GM23338 (cell line): ENCODE data around the gene GCFC2. TPM values are rescaled to one million over a fixed set of nuclear protein-coding genes. Genes with fewer than 3 reads are reported as not detected.

Experiments
- ATAC-seq: fragments of 200-7000 bp; cut with Tn5 transposase; 3 replicates; pipeline ENCODE4 v1.9.1; 2020
- DNase-seq: peaks from one replicate; pipeline ENCODE4 v3.0.0-alpha.2; 2015; ENCODE audit warnings: low spot score
- H2AFZ ChIP-seq: fragments of 200-600 bp; sonication (generic); 2 replicates; pipeline ENCODE4 v1.8.0; 2016; ENCODE audit warnings: antibody characterized with exemption, mild to moderate bottlenecking, moderate library complexity
- H3F3A ChIP-seq: fragments of 200-600 bp; sonication (generic); replicated peaks from 2 replicates; pipeline ENCODE4 v1.8.0; 2017; ENCODE audit warnings: antibody characterized with exemption, mixed run types, low read depth
- H3K27ac ChIP-seq: fragments of 200-600 bp; sonication (generic); 2 replicates; pipeline ENCODE4 v1.6.1; 2016; ENCODE audit warnings: low read depth
- H3K27me3 ChIP-seq: fragments of 200-600 bp; sonication (generic); 2 replicates; pipeline ENCODE4 v1.8.0; 2016; ENCODE audit warnings: mild to moderate bottlenecking, mixed run types, moderate library complexity; ENCODE audit not compliant: insufficient read depth
- H3K36me3 ChIP-seq: fragments of 200-600 bp; sonication (generic); 2 replicates; pipeline ENCODE4 v1.8.0; 2016; ENCODE audit warnings: mild to moderate bottlenecking; ENCODE audit not compliant: insufficient read depth
- H3K4me1 ChIP-seq: fragments of 200-600 bp; sonication (generic); 2 replicates; pipeline ENCODE4 v1.8.0; 2016; ENCODE audit warnings: mild to moderate bottlenecking, moderate library complexity; ENCODE audit not compliant: insufficient read depth
- H3K4me2 ChIP-seq: fragments of 200-600 bp; sonication (generic); 2 replicates; pipeline ENCODE4 v1.7.1; 2017; ENCODE audit warnings: mixed run types
- H3K4me3 ChIP-seq: fragments of 200-600 bp; sonication (generic); 2 replicates; pipeline ENCODE4 v1.6.1; 2016; ENCODE audit warnings: mixed run types
- H3K79me2 ChIP-seq: fragments of 200-600 bp; sonication (generic); replicated peaks from 2 replicates; pipeline ENCODE4 v1.8.0; 2017; ENCODE audit warnings: mild to moderate bottlenecking; ENCODE audit not compliant: insufficient read depth
- H3K9me2 ChIP-seq: fragments of 200-600 bp; sonication (generic); 2 replicates; pipeline ENCODE4 v1.8.0; 2017; ENCODE audit not compliant: insufficient read depth
- H4K20me1 ChIP-seq: fragments of 200-600 bp; sonication (generic); replicated peaks from 2 replicates; pipeline ENCODE4 v1.8.0; 2017; ENCODE audit warnings: mild to moderate bottlenecking; ENCODE audit not compliant: insufficient read depth
- H3K27ac Mint-ChIP-seq: 2 replicates; pipeline ENCODE4 v1.8.0; 2020; ENCODE audit warnings: inconsistent platforms, mild to moderate bottlenecking, moderate library complexity, mixed read lengths
- H3K27me3 Mint-ChIP-seq: 3 replicates; pipeline ENCODE4 v1.8.0; 2022; ENCODE audit warnings: low read depth, mild to moderate bottlenecking, moderate library complexity, mixed read lengths, inconsistent platforms; ENCODE audit not compliant: insufficient read depth, poor library complexity
- H3K36me3 Mint-ChIP-seq: 3 replicates; pipeline ENCODE4 v1.8.0; 2021; ENCODE audit warnings: low read depth, mild to moderate bottlenecking, inconsistent platforms, moderate library complexity, mixed read lengths
- H3K4me1 Mint-ChIP-seq: 3 replicates; pipeline ENCODE4 v1.8.0; 2020; ENCODE audit warnings: mild to moderate bottlenecking, inconsistent platforms, mixed read lengths
- H3K4me3 Mint-ChIP-seq: 3 replicates; pipeline ENCODE4 v1.8.0; 2021; ENCODE audit warnings: moderate library complexity, mild to moderate bottlenecking, inconsistent platforms, mixed read lengths
- H3K9me3 Mint-ChIP-seq: 3 replicates; pipeline ENCODE4 v1.8.0; 2020; ENCODE audit warnings: moderate library complexity, mild to moderate bottlenecking, inconsistent platforms, mixed read lengths
- EZH2phosphoT487 ChIP-seq: fragments of 200-600 bp; sonication (generic); IDR thresholded peaks from one replicate; pipeline ENCODE4 v1.8.1; 2018; ENCODE audit warnings: antibody characterized with exemption; ENCODE audit not compliant: unreplicated experiment
- JUNB ChIP-seq: IDR thresholded peaks from one replicate; pipeline ENCODE4 v1.6.1; 2016; ENCODE audit warnings: antibody characterized with exemption; ENCODE audit not compliant: unreplicated experiment
- NANOG ChIP-seq: IDR thresholded peaks from 2 replicates; pipeline ENCODE4 v1.6.1; 2016; ENCODE audit warnings: antibody characterized with exemption, borderline replicate concordance
- POLR2AphosphoS5 ChIP-seq: IDR thresholded peaks from 2 replicates; pipeline ENCODE4 v1.6.1; 2016; ENCODE audit warnings: antibody characterized with exemption, low read depth
- ZNF114 ChIP-seq: fragments of 250-450 bp; sonication (Bioruptor Pico); IDR thresholded peaks from 2 replicates; pipeline ENCODE4 v1.5.0; 2020; ENCODE audit warnings: mild to moderate bottlenecking, moderate library complexity
- ZNF331 ChIP-seq: fragments of 250-450 bp; sonication (Bioruptor Pico); IDR thresholded peaks from 2 replicates; pipeline ENCODE4 v1.5.0; 2020; ENCODE audit warnings: low read depth, mild to moderate bottlenecking, moderate library complexity
- polyA plus RNA-seq: library from polyadenylated mRNA; unstranded; fragments of >200 nt; fragmentation: Nextera tagmentation; extraction: Ambion mirVana; gene quantifications from 2 replicates; pipeline ENCODE4 v1.2.1, GENCODE V29; 2016
- total RNA-seq: library from RNA; depleted of rRNA; stranded (reverse); fragments of >200 nt; shearing (Covaris generic); gene quantifications from 2 replicates; pipeline ENCODE4 v1.2.3, GENCODE V29; 2014
- TF ChIP-seq, protein P1 (sequence below), 2 experiments: fragments of 200-600 bp in 1 of 2; sonication (generic) in 1 of 2; conservative IDR thresholded peaks; 2 replicates each; pipeline versions ENCODE4 v1.5.1 to v1.6.1; 2016 to 2017; ENCODE audit warnings: antibody characterized with exemption in 2 of 2, low read depth in 2 of 2, mild to moderate bottlenecking in 2 of 2, moderate library complexity in 1 of 2
- TF ChIP-seq, protein P2 (sequence below): IDR thresholded peaks from 2 replicates; pipeline ENCODE4 v1.6.1; 2016; ENCODE audit warnings: antibody characterized with exemption
- TF ChIP-seq, protein P3 (sequence below): IDR thresholded peaks from one replicate; pipeline ENCODE4 v1.6.1; 2018; ENCODE audit warnings: antibody characterized with exemption; ENCODE audit not compliant: unreplicated experiment

GCFC2 gene
- total and polyA plus RNA-seq, 2 experiments from 2014 or later, result 23.8 to 26.2 TPM

DNA sequence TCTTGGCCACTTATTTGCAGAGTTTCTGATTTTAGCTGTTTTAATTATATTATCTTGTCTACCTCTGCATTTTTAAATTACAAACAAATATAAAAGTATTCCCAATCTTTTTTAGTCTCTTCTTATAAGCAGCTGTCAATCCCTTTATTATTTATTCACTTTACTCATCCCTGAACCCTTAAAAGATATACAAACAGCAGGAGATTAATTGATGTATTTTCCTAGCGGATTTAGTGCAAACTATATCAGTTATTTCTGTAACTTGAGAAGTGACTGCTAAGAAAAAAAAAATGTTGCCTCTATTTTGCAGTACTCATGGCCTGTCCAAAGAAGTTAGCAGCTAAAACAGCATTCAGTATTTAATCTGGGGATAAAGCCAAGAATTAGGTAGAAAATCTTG lies 42.1 kb upstream of the GCFC2 start (continued):
- TF ChIP-seq, protein P1, sequence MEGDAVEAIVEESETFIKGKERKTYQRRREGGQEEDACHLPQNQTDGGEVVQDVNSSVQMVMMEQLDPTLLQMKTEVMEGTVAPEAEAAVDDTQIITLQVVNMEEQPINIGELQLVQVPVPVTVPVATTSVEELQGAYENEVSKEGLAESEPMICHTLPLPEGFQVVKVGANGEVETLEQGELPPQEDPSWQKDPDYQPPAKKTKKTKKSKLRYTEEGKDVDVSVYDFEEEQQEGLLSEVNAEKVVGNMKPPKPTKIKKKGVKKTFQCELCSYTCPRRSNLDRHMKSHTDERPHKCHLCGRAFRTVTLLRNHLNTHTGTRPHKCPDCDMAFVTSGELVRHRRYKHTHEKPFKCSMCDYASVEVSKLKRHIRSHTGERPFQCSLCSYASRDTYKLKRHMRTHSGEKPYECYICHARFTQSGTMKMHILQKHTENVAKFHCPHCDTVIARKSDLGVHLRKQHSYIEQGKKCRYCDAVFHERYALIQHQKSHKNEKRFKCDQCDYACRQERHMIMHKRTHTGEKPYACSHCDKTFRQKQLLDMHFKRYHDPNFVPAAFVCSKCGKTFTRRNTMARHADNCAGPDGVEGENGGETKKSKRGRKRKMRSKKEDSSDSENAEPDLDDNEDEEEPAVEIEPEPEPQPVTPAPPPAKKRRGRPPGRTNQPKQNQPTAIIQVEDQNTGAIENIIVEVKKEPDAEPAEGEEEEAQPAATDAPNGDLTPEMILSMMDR (conservative IDR thresholded peaks at IDR 0.05; ENCODE audit: low read depth in 2 of 2), result no peak
- TF ChIP-seq, protein P2, sequence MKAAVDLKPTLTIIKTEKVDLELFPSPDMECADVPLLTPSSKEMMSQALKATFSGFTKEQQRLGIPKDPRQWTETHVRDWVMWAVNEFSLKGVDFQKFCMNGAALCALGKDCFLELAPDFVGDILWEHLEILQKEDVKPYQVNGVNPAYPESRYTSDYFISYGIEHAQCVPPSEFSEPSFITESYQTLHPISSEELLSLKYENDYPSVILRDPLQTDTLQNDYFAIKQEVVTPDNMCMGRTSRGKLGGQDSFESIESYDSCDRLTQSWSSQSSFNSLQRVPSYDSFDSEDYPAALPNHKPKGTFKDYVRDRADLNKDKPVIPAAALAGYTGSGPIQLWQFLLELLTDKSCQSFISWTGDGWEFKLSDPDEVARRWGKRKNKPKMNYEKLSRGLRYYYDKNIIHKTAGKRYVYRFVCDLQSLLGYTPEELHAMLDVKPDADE, result no peak
- TF ChIP-seq JUNB (no peak), NANOG (no peak), POLR2AphosphoS5 (no peak), ZNF331 (CRISPR knock-in tag) (no peak)
- TF ChIP-seq, protein P3, sequence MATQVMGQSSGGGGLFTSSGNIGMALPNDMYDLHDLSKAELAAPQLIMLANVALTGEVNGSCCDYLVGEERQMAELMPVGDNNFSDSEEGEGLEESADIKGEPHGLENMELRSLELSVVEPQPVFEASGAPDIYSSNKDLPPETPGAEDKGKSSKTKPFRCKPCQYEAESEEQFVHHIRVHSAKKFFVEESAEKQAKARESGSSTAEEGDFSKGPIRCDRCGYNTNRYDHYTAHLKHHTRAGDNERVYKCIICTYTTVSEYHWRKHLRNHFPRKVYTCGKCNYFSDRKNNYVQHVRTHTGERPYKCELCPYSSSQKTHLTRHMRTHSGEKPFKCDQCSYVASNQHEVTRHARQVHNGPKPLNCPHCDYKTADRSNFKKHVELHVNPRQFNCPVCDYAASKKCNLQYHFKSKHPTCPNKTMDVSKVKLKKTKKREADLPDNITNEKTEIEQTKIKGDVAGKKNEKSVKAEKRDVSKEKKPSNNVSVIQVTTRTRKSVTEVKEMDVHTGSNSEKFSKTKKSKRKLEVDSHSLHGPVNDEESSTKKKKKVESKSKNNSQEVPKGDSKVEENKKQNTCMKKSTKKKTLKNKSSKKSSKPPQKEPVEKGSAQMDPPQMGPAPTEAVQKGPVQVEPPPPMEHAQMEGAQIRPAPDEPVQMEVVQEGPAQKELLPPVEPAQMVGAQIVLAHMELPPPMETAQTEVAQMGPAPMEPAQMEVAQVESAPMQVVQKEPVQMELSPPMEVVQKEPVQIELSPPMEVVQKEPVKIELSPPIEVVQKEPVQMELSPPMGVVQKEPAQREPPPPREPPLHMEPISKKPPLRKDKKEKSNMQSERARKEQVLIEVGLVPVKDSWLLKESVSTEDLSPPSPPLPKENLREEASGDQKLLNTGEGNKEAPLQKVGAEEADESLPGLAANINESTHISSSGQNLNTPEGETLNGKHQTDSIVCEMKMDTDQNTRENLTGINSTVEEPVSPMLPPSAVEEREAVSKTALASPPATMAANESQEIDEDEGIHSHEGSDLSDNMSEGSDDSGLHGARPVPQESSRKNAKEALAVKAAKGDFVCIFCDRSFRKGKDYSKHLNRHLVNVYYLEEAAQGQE, result no peak

DNA sequence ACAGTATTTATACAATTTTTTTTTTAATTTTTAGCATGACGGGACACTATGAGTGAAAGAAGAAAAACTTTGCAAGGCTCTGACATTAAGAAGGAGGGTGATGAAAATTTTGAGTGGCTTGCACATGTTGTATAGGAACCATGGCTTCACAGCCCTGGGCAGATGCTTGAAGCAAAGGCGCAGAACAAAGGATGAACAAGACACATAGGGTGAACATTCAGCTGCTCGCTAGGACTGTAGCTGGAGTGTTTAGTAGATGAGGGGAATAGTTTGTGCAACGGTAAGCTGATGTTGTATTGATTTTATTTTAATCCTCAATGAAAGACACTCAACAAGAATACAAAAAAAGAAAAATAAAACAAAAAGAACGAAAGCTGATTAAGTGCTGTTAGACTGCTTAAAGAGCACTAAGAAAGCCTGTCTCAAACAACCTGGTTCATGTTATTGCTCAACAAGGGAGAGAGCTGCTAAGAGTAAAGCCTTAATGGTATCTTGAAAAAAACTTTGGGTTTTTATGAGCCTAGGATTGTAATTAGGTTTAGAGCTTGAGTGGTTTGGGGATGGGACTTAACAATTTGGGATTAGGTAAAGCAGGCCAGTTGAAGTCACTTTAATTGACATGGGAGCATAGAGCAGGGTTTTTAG lies 41.2 kb upstream of the GCFC2 start:
- Histone ChIP-seq H4K20me1 (no peaks in the 10 kb centered on the region), H3F3A (no peaks in the 10 kb centered on the region), H3K4me2 (no peak overlapping the region), H3K79me2 (no peaks in the 10 kb centered on the region), H3K27ac (no peak overlapping the region), H2AFZ (no peak overlapping the region), H3K36me3 (no peaks in the 10 kb centered on the region), H3K9me2 (no peaks in the 10 kb centered on the region), H3K27me3 (no peaks in the 10 kb centered on the region), H3K4me1 (peaks cover 6% of the 10 kb centered on the region; the same call in 1 of the 2 replicates), H3K4me3 (no peak overlapping the region)
- H3K27ac Mint-ChIP-seq, result no peak overlapping the region
- DNase-seq (peak; percentile 2), ATAC-seq (peak; percentile 30; the same call in 1 of the 3 replicates)
- H3K9me3 Mint-ChIP-seq, result no peaks in the 10 kb centered on the region
- no peaks in the 10 kb centered on the region for H3K27me3 Mint-ChIP-seq
- H3K4me3 Mint-ChIP-seq, result no peak overlapping the region
- peaks cover 18% of the 10 kb centered on the region for H3K4me1 Mint-ChIP-seq
- H3K36me3 Mint-ChIP-seq, result no peaks in the 10 kb centered on the region
- TF ChIP-seq POLR2AphosphoS5, result no peak
- TF ChIP-seq ZNF331 (CRISPR knock-in tag), result no peak
- TF ChIP-seq JUNB, result no peak
- TF ChIP-seq, protein P3, result no peak
- TF ChIP-seq NANOG, result no peak
- TF ChIP-seq, protein P2, result no peak
- TF ChIP-seq EZH2phosphoT487, result no peak
- no peak for TF ChIP-seq ZNF114 (CRISPR knock-in tag)
